Measurements from ENCODE around the gene FBXO15. TPM values are rescaled to one million over a fixed set of nuclear protein-coding genes. Genes with fewer than 3 reads are reported as not detected.

Gene FBXO15
- total and polyA plus RNA-seq, 2 of the 13 experiments (the other 11 are each of a cell fraction or from before 2014, with no cell fraction given), result 0.09 to 0.12 TPM

DNA sequence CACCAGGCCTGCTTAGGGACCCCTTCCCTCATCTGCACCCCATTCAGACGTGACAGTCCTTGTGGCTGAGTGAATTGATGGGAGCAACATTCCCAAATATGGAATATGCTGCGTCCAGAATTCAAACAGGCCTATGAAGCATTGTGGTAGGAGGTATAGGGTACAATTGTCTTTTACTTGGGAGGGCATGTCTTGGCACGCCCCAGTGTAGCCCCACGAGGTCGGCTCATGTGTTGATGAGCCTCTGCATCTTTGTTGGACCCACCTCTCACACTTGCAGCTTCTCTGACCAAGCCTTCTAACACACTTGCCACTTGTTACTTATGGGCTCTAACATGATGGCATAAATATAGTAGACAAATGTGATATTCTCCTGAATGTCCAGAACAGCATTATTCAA is 2.2 kb upstream of the FBXO15 start (continued):
- TF ChIP-seq NCOA2 (CRISPR knock-in tag; IDR thresholded peaks at IDR 0.05) (no peak), ZSCAN22 (CRISPR knock-in tag; IDR thresholded peaks at IDR 0.05) (no peak), ZNF430 (CRISPR knock-in tag; IDR thresholded peaks at IDR 0.05) (no peak), RBFOX2 (IDR thresholded peaks at IDR 0.05; ENCODE audit: low read depth, low read length) (no peak), MAF1 (CRISPR knock-in tag; IDR thresholded peaks at IDR 0.05; ENCODE audit: borderline replicate concordance) (no peak), ZNF563 (CRISPR knock-in tag; IDR thresholded peaks at IDR 0.05) (no peak), ZNF775 (CRISPR knock-in tag; IDR thresholded peaks at IDR 0.05; ENCODE audit: borderline replicate concordance) (no peak)
- TF ChIP-seq, protein P1, sequence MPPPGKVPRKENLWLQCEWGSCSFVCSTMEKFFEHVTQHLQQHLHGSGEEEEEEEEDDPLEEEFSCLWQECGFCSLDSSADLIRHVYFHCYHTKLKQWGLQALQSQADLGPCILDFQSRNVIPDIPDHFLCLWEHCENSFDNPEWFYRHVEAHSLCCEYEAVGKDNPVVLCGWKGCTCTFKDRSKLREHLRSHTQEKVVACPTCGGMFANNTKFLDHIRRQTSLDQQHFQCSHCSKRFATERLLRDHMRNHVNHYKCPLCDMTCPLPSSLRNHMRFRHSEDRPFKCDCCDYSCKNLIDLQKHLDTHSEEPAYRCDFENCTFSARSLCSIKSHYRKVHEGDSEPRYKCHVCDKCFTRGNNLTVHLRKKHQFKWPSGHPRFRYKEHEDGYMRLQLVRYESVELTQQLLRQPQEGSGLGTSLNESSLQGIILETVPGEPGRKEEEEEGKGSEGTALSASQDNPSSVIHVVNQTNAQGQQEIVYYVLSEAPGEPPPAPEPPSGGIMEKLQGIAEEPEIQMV (CRISPR knock-in tag; IDR thresholded peaks at IDR 0.05; ENCODE audit: low read depth), result no peak

GRCh38 chr18:74148543-74149070 is 973 bp upstream of the FBXO15 start:
- peaks cover 49% of the 10 kb centered on the region for H3K79me2 ChIP-seq (ENCODE audit: insufficient read depth, low read length)
- intact Hi-C loops (cut with micrococcal nuclease; ENCODE audit: unreplicated experiment), result loop anchor here (5.0 kb wide), 1 partner anchor 349 kb away; the partner anchor contains the start of gene CNDP2
- no peak for FAIRE-seq
- TF ChIP-seq, protein P2, sequence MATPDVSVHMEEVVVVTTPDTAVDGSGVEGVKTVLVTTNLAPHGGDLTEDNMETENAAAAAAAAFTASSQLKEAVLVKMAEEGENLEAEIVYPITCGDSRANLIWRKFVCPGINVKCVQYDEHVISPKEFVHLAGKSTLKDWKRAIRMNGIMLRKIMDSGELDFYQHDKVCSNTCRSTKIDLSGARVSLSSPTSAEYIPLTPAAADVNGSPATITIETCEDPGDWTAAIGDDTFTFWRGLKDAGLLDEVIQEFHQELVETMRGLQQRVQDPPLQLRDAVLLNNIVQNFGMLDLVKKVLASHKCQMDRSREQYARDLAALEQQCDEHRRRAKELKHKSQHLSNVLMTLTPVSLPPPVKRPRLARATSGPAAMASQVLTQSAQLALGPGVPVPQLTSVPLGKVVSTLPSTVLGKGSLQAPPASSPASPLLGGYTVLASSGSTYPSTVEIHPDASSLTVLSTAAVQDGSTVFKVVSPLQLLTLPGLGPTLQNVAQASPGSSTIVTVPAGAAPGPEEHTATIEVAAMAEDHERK (CRISPR knock-in tag; IDR thresholded peaks at IDR 0.05; ENCODE audit: low read depth), result no peak
- no peak for TF ChIP-seq POGK (CRISPR knock-in tag; conservative IDR thresholded peaks at IDR 0.05)
- TF ChIP-seq ZNF749 (CRISPR knock-in tag; IDR thresholded peaks at IDR 0.05; ENCODE audit: borderline replicate concordance), result 0 out of 2 replicates have a peak, but pooled peaks have one; percentile 5
- TF ChIP-seq TMF1 (CRISPR knock-in tag; IDR thresholded peaks at IDR 0.05; ENCODE audit: low read depth), result no peak
- no peak for TF ChIP-seq KLF6 (CRISPR knock-in tag; IDR thresholded peaks at IDR 0.05)
- no peak for TF ChIP-seq PREB (CRISPR knock-in tag; IDR thresholded peaks at IDR 0.05)
- TF ChIP-seq KMT2A (CRISPR knock-in tag; IDR thresholded peaks at IDR 0.05), result 0 out of 2 replicates have a peak, but pooled peaks have one; percentile 9
- no peak for TF ChIP-seq ZNF766 (CRISPR knock-in tag; IDR thresholded peaks at IDR 0.05; ENCODE audit: borderline replicate concordance)
- no peak for TF ChIP-seq SCMH1 (CRISPR knock-in tag; IDR thresholded peaks at IDR 0.05; ENCODE audit: borderline replicate concordance)
- no peak for TF ChIP-seq ONECUT2 (CRISPR knock-in tag; IDR thresholded peaks at IDR 0.05)

More at GRCh38 chr18:74148543-74149070, 973 bp upstream of the FBXO15 start:
- peaks cover 31% of the 10 kb centered on the region for H3K4me1 ChIP-seq (ENCODE audit: insufficient read depth, low read length)
- ChIA-PET POLR2A (interaction anchor here (0.7 kb wide), 1 partner anchor 24 kb away, joined by 3 read pairs; no protein-coding TSS in a partner anchor), CTCF (ENCODE audit: low intra/inter-chr PET ratio, low total read pairs) (no interaction called here)
- WGBS (ENCODE audit: low lambda C conversion rate), result 1% methylated on average over 23 of the region's 25 CpGs
- no peak for DNase-seq (ENCODE audit: low spot score)
- in situ Hi-C loops (cut with HindIII; ENCODE audit: extremely low pct_ligation_motif_present, low pct_unique_long_range_greater_than_20kb), result no loop called here
- H4K20me1 ChIP-seq (ENCODE audit: insufficient read depth, low read length), result no peaks in the 10 kb centered on the region
- ATAC-seq, result no peak
- peak overlapping the region; percentile 67 for H3K27ac ChIP-seq (ENCODE audit: extremely low read length, insufficient read depth, low read length)
- TSS peak; percentile 81 for BruUV-seq (replicated peaks)
- H2AFZ ChIP-seq (ENCODE audit: low read length), result peak overlapping the region; percentile 89
- H3K4me2 ChIP-seq (ENCODE audit: low read depth, low read length), result peak overlapping the region; percentile 96
- H3K4me3 ChIP-seq (replicated peaks in 1 of 3; ENCODE audit: insufficient read depth in 1 of 3, low read depth in 2 of 3, low read length in 3 of 3), result peak overlapping the region; percentile 80 to 96 (median 80)
- H3K27me3 ChIP-seq (ENCODE audit: control insufficient read depth in 1 of 2, insufficient read depth in 2 of 2, low read length in 2 of 2), result peaks cover 0 to 5% of the 10 kb centered on the region in 2 experiments; a peak in 2 of 5 replicates
- peaks cover 9 to 19% of the 10 kb centered on the region in 2 experiments; a peak in 4 of 5 replicates for H3K36me3 ChIP-seq (replicated peaks in 1 of 2; ENCODE audit: control insufficient read depth in 1 of 2, insufficient read depth in 2 of 2, low read length in 2 of 2)
- H3K9me3 ChIP-seq (ENCODE audit: low read length), result no peaks in the 10 kb centered on the region
- peak overlapping the region; percentile 89 for H3K9ac ChIP-seq (ENCODE audit: insufficient read depth, low read depth, low read length)
